HCEC 1CT (cell line): Measurements from ENCODE around the gene KLHDC7B.

Source experiments
- DNase-seq: peaks from one replicate; pipeline ENCODE4 v3.0.0-alpha.2; 2017

KLHDC7B gene

GRCh38 chr22:50574383-50574755, 28.7 kb downstream of the KLHDC7B start:
- DNase-seq = no peak

- DNase-seq = no peak
These were observed 29.8 kb downstream of the KLHDC7B start for GRCh38 chr22:50575426-50575941.

GRCh38 chr22:50576070-50576469, 30.4 kb downstream of the KLHDC7B start:
- peak; percentile 53 for DNase-seq

GRCh38 chr22:50576806-50577696, 31.4 kb downstream of the KLHDC7B start:
- DNase-seq = no peak

- DNase-seq = no peak
These were observed 31.9 kb downstream of the KLHDC7B start for GRCh38 chr22:50577697-50577986.

GRCh38 chr22:50577987-50578775, 32.5 kb downstream of the KLHDC7B start, which contains the start of gene CPT1B:
TSS of gene CPT1B (minus strand) at chr22:50578427. CDS start at chr22:50577915, 512 bp downstream.
- no peak for DNase-seq

- DNase-seq = no peak
These were observed 33.1 kb downstream of the KLHDC7B start for GRCh38 chr22:50578776-50579310.

- DNase-seq = no peak
These were observed 34.1 kb downstream of the KLHDC7B start for GRCh38 chr22:50579752-50580151.

GRCh38 chr22:50581031-50581949, 35.6 kb downstream of the KLHDC7B start:
- DNase-seq = no peak

- no peak for DNase-seq
These were observed 36.3 kb downstream of the KLHDC7B start for GRCh38 chr22:50581950-50582492.

- DNase-seq = peak; percentile 97
These were observed 37.0 kb downstream of the KLHDC7B start, which contains the start of gene CHKB for GRCh38 chr22:50582493-50583293. TSS of gene CHKB (minus strand) at chr22:50582849. CDS start at chr22:50582781, 68 bp downstream.

GRCh38 chr22:50583294-50583861, 37.7 kb downstream of the KLHDC7B start:
- DNase-seq = no peak

GRCh38 chr22:50584106-50585096, 38.7 kb downstream of the KLHDC7B start:
- DNase-seq = no peak

GRCh38 chr22:50585238-50585637, 39.5 kb downstream of the KLHDC7B start:
- DNase-seq = no peak

- no peak for DNase-seq
These were observed 40.1 kb downstream of the KLHDC7B start for GRCh38 chr22:50585781-50586180.

- DNase-seq = no peak
These were observed 40.7 kb downstream of the KLHDC7B start for GRCh38 chr22:50586416-50586815.

- no peak for DNase-seq
These were observed 41.7 kb downstream of the KLHDC7B start for GRCh38 chr22:50587407-50587806.

- no peak for DNase-seq
These were observed 49.5 kb downstream of the KLHDC7B start for GRCh38 chr22:50595189-50595588.

GRCh38 chr22:50597097-50597496, 51.4 kb downstream of the KLHDC7B start:
- no peak for DNase-seq
